Lower leg skin (tissue), 4 donors: ENCODE data around the gene SRGAP1. TPM values are rescaled to one million over a fixed set of nuclear protein-coding genes. Genes with fewer than 3 reads are reported as not detected.

Experiments used
- DNase-seq, 2 donors: peaks; one replicate each; pipeline ENCODE4 v3.0.0-alpha.2; 2019; ENCODE audit warnings: low spot score in 2 of 2
- H3K4me3 ChIP-seq: fragments of 200-600 bp; sonication (generic); 2 replicates; pipeline ENCODE4 v1.5.1; 2017; ENCODE audit warnings: mild to moderate bottlenecking, low read depth; ENCODE audit not compliant: poor library complexity, severe bottlenecking
- POLR2A ChIP-seq, 2 donors: fragments of 450-650 bp; IDR thresholded peaks; one replicate each; pipeline ENCODE4 v1.6.1; 2016 to 2017; ENCODE audit warnings: antibody characterized with exemption in 2 of 2, mild to moderate bottlenecking in 1 of 2, moderate library complexity in 1 of 2
- WGBS, 2 donors: methylation state at CpG; one replicate each; pipeline ENCODE4 v1.1.5; 2018; 5-methylcytosine and 5-hydroxymethylcytosine counted together
- intact Hi-C: fragments of 100-400 bp; cut with DNase I; formaldehyde crosslinking; loops from one replicate; pipeline ENCODE4 v1.15.0; 2023; ENCODE audit warnings: low total_unique reads
- total RNA-seq, 4 donors: library from RNA; depleted of rRNA; stranded (reverse); fragments of >200 nt; gene quantifications; one replicate each; pipeline ENCODE4 v1.1.0, GENCODE V29; 2016
- TF ChIP-seq, protein P1 (sequence below), 3 donors: fragments of 450-650 bp; IDR thresholded peaks; one replicate each; pipeline ENCODE4 v1.5.1; 2016; ENCODE audit warnings: antibody characterized with exemption in 3 of 3, mild to moderate bottlenecking in 3 of 3, moderate library complexity in 2 of 3

The SRGAP1 gene
- total RNA-seq, 4 donors from 2014 or later, result 1.3 to 6.0 (median 1.7) TPM

DNA sequence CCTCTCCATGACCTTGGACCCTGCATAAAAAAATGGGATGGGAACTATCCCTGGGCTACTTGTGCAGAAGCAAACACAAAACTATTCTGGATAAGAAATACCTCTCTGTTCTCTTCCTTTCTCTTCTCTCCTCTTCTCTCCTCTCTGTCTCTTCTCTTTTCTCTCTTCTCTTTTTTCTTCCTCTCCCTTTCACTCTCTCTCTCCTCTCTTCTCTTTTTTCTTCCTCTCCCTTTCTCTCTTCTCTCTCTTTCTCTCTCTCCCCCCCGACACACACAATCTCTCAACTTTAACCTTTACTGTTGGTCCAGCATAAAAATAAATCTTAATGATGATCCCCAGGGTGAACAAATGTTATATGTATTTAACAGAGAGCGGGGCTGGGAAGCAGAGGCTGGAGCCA, 141.4 kb downstream of the SRGAP1 start:
- DNase-seq, result no peak
- H3K4me3 ChIP-seq, result no peak overlapping the region
- intact Hi-C loops, result no loop called here
- 90 to 92% methylated on average over 2 of the region's 2 CpGs for WGBS, 2 donors
- no peak for TF ChIP-seq POLR2A (IDR thresholded peaks at IDR 0.05)
- TF ChIP-seq, protein P1, sequence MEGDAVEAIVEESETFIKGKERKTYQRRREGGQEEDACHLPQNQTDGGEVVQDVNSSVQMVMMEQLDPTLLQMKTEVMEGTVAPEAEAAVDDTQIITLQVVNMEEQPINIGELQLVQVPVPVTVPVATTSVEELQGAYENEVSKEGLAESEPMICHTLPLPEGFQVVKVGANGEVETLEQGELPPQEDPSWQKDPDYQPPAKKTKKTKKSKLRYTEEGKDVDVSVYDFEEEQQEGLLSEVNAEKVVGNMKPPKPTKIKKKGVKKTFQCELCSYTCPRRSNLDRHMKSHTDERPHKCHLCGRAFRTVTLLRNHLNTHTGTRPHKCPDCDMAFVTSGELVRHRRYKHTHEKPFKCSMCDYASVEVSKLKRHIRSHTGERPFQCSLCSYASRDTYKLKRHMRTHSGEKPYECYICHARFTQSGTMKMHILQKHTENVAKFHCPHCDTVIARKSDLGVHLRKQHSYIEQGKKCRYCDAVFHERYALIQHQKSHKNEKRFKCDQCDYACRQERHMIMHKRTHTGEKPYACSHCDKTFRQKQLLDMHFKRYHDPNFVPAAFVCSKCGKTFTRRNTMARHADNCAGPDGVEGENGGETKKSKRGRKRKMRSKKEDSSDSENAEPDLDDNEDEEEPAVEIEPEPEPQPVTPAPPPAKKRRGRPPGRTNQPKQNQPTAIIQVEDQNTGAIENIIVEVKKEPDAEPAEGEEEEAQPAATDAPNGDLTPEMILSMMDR (IDR thresholded peaks at IDR 0.05), result no peak

GRCh38 chr12:63989301-63989845, 144.9 kb downstream of the SRGAP1 start:
- H3K4me3 ChIP-seq, result no peak overlapping the region
- TF ChIP-seq, protein P1 (IDR thresholded peaks at IDR 0.05), result no peak
- TF ChIP-seq POLR2A (IDR thresholded peaks at IDR 0.05), result no peak
- DNase-seq, result no peak
- intact Hi-C loops, result no loop called here
- WGBS, 2 donors, result 44 to 64% methylated on average over 2 of the region's 2 CpGs

DNA sequence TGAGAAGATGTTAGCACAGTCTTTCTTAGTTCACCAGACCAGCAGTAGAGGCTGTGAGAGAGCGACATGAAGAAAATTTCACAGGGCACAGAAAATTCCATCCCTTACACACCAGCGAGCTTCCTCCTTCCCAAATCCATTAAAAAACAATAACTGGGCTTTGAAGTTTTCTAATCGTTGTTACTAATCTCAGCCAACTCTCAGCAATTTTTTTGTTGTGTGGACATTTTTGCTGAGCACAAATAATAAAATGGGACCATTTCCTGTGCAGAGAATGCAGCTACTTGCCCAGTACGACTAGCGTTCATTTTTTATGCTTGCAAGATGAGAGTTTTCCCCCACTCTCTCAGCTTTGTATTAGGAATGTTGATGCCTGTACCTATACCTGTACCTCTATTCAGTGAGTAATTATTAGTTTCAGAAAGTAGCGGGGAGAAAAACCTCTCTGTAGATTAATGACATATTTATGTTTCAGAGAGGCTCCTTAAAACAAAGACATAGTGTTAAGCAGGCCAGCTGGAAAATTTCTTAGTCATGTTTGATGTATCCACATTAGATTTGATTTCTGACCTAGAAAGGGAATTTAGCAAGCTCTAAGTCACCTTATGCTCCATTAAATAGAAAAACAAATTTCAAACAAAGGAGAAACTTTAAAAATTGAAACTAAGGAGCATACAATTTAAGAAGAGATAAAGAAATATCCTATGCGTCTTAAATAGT, 146.5 kb downstream of the SRGAP1 start:
- TF ChIP-seq, protein P1 (IDR thresholded peaks at IDR 0.05), result no peak
- no peak for TF ChIP-seq POLR2A (IDR thresholded peaks at IDR 0.05)
- intact Hi-C loops, result no loop called here
- H3K4me3 ChIP-seq, result no peak overlapping the region
- WGBS, 2 donors, result 62 to 76% methylated on average over 7 of the region's 7 CpGs
- no peak for DNase-seq

DNA sequence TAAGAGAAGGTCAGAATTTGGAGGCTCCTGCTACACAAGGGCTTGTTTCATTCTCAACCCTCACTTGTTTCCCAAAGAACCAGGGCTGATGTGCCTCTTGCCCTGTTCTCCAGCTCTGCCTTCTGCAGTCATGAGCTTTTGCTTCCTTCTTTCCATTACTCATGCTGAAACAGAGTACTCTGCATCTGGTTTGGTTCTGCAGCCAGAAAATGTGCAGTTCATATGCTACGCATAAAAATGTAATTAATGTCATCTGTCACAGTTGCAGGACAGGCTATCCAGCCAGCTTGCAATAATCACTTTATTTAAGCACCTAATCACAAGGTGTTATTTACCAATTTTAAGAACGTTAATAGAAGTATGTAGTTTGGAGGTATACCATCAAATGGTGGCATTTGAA, 150.2 kb downstream of the SRGAP1 start:
- no peak for DNase-seq
- intact Hi-C loops, result no loop called here
- H3K4me3 ChIP-seq, result no peak overlapping the region
- WGBS, 2 donors, result 47 to 56% methylated on average over 2 of the region's 2 CpGs
- no peak for TF ChIP-seq POLR2A (IDR thresholded peaks at IDR 0.05)
- TF ChIP-seq, protein P1 (IDR thresholded peaks at IDR 0.05), result no peak

GRCh38 chr12:63995512-63995911, 151.0 kb downstream of the SRGAP1 start:
- no peak for DNase-seq
- intact Hi-C loops, result no loop called here
- H3K4me3 ChIP-seq, result no peak overlapping the region
- TF ChIP-seq, protein P1 (IDR thresholded peaks at IDR 0.05), result no peak
- TF ChIP-seq POLR2A (IDR thresholded peaks at IDR 0.05), result no peak

- intact Hi-C loops, result no loop called here
- no peak overlapping the region for H3K4me3 ChIP-seq
- 98% methylated on average over 1 of the region's 1 CpG for WGBS, 2 donors
- TF ChIP-seq, protein P1 (IDR thresholded peaks at IDR 0.05), result no peak
- TF ChIP-seq POLR2A (IDR thresholded peaks at IDR 0.05), result no peak
- no peak for DNase-seq
These were observed 152.1 kb downstream of the SRGAP1 start for GRCh38 chr12:63996556-63996955.
